ENCODE results near the gene IL1RL2.

IL1RL2 gene

GRCh38 chr2:102194609-102195268, 7.9 kb downstream of the IL1RL2 start:
- DNase-seq (ENCODE audit: low spot score), result no peak

- no peak for DNase-seq (ENCODE audit: low spot score)
Measured at GRCh38 chr2:102197389-102198137, 10.7 kb downstream of the IL1RL2 start.

- DNase-seq (ENCODE audit: low spot score), result no peak
Measured at GRCh38 chr2:102200539-102200938, 13.7 kb downstream of the IL1RL2 start.

- no peak for DNase-seq (ENCODE audit: low spot score)
Measured at GRCh38 chr2:102204638-102205037, 17.8 kb downstream of the IL1RL2 start.

GRCh38 chr2:102206666-102207341, 20.0 kb downstream of the IL1RL2 start:
- no peak for DNase-seq (ENCODE audit: low spot score)

GRCh38 chr2:102208774-102209173, 22.0 kb downstream of the IL1RL2 start:
- no peak for DNase-seq (ENCODE audit: low spot score)

GRCh38 chr2:102209474-102209873, 22.7 kb downstream of the IL1RL2 start:
- DNase-seq (ENCODE audit: low spot score), result no peak

- no peak for DNase-seq (ENCODE audit: low spot score)
Measured at GRCh38 chr2:102217032-102217431, 30.2 kb downstream of the IL1RL2 start.

- DNase-seq (ENCODE audit: low spot score), result no peak
Measured at GRCh38 chr2:102224824-102225739, 38.3 kb downstream of the IL1RL2 start.

GRCh38 chr2:102226171-102226570, 39.3 kb downstream of the IL1RL2 start:
- DNase-seq (ENCODE audit: low spot score), result no peak

- no peak for DNase-seq (ENCODE audit: low spot score)
Measured at GRCh38 chr2:102226612-102227391, 40.0 kb downstream of the IL1RL2 start.

GRCh38 chr2:102229141-102229769, 42.4 kb downstream of the IL1RL2 start:
- DNase-seq (ENCODE audit: low spot score), result no peak

- no peak for DNase-seq (ENCODE audit: low spot score)
Measured at GRCh38 chr2:102230410-102230909, 43.6 kb downstream of the IL1RL2 start.

GRCh38 chr2:102233132-102233884, 46.5 kb downstream of the IL1RL2 start:
- DNase-seq (ENCODE audit: low spot score), result no peak

GRCh38 chr2:102235042-102235473, 48.2 kb downstream of the IL1RL2 start:
- no peak for DNase-seq (ENCODE audit: low spot score)

- no peak for DNase-seq (ENCODE audit: low spot score)
Measured at GRCh38 chr2:102235491-102235890, 48.7 kb downstream of the IL1RL2 start.

- DNase-seq (ENCODE audit: low spot score), result no peak
Measured at GRCh38 chr2:102236132-102236531, 49.3 kb downstream of the IL1RL2 start.

- DNase-seq (ENCODE audit: low spot score), result no peak
Measured at GRCh38 chr2:102237176-102237575, 50.4 kb downstream of the IL1RL2 start.

- no peak for DNase-seq (ENCODE audit: low spot score)
Measured at GRCh38 chr2:102238039-102238756, 51.4 kb downstream of the IL1RL2 start.

Measured in CD4-positive, alpha-beta T cell treated with Interleukin-2 at 100 ng/mL for 4 hours (primary cell).